OCI-LY7 (cell line): ENCODE results near the gene PARVB.

Experiments used
- EZH2phosphoT487 ChIP-seq: fragments of 200-600 bp; sonication (generic); IDR thresholded peaks from 2 replicates; pipeline ENCODE4 v1.6.1; 2018; ENCODE audit warnings: low read depth, borderline replicate concordance, mild to moderate bottlenecking, mixed run types, antibody characterized with exemption, low read length, moderate library complexity, mixed read lengths
- TF ChIP-seq, protein P1 (sequence below): fragments of 200-600 bp; sonication (generic); conservative IDR thresholded peaks from 2 replicates; pipeline ENCODE4 v1.5.1; 2014; ENCODE audit warnings: mild to moderate bottlenecking, antibody characterized with exemption, low read length, moderate library complexity, mixed read lengths

DNA sequence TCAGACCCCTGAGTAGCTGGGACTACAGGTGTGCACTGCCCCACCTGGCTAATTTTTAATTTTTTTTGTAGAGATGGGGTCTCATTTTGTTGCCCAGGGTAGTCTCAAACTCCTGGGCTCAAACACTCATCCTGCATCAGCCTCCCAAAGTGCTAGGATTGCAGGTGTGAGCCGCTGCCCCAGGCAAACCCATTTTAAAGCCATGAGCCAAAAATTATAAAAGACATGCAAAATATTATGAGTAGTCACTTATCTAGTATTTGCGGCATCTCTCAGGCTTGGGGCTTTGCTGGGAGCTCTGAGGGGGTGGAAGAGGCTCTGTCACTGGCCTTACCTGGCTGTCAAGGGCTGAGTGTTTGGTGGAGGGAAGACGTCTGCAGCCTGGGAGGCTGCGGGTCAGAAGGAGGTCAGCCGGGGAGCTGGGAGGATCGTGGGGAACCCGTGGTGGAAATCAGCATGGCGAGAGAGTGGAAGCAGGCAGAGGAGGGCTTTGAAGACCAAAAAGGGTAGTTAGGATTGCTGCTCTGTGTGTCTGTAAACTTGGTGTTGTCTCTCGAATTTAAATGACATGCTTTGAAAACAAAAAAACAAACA lies 87.6 kb downstream of the PARVB start:
- TF ChIP-seq, protein P1, sequence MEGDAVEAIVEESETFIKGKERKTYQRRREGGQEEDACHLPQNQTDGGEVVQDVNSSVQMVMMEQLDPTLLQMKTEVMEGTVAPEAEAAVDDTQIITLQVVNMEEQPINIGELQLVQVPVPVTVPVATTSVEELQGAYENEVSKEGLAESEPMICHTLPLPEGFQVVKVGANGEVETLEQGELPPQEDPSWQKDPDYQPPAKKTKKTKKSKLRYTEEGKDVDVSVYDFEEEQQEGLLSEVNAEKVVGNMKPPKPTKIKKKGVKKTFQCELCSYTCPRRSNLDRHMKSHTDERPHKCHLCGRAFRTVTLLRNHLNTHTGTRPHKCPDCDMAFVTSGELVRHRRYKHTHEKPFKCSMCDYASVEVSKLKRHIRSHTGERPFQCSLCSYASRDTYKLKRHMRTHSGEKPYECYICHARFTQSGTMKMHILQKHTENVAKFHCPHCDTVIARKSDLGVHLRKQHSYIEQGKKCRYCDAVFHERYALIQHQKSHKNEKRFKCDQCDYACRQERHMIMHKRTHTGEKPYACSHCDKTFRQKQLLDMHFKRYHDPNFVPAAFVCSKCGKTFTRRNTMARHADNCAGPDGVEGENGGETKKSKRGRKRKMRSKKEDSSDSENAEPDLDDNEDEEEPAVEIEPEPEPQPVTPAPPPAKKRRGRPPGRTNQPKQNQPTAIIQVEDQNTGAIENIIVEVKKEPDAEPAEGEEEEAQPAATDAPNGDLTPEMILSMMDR, result no peak
- no peak for TF ChIP-seq EZH2phosphoT487
